ENCODE data around the gene MPRIP.
A peak's percentile ranks its signal among the peaks of the same experiment; 100 is the strongest.

Gene MPRIP

GRCh38 chr17:17206124-17206912 is 164.1 kb downstream of the MPRIP start, which contains the start of gene PLD6:
TSS of gene PLD6 (minus strand) at chr17:17206333. CDS start at chr17:17206286, 47 bp downstream.
- peak; percentile 84 to 86 for DNase-seq (ENCODE audit: low read depth in 2 of 2)

- no peak for DNase-seq (ENCODE audit: low read depth in 2 of 2)
Observed at GRCh38 chr17:17206913-17207335, 164.7 kb downstream of the MPRIP start.

GRCh38 chr17:17207998-17208397 is 165.7 kb downstream of the MPRIP start:
- DNase-seq (ENCODE audit: low read depth in 2 of 2), result no peak

GRCh38 chr17:17213775-17214174 is 171.5 kb downstream of the MPRIP start:
- no peak for DNase-seq (ENCODE audit: low read depth in 2 of 2)

- no peak for DNase-seq (ENCODE audit: low read depth in 2 of 2)
Observed at GRCh38 chr17:17214646-17215436, 172.6 kb downstream of the MPRIP start.

GRCh38 chr17:17215575-17215974 is 173.3 kb downstream of the MPRIP start:
- DNase-seq (ENCODE audit: low read depth in 2 of 2), result no peak

GRCh38 chr17:17216236-17216635 is 174.0 kb downstream of the MPRIP start:
- no peak for DNase-seq (ENCODE audit: low read depth in 2 of 2)

GRCh38 chr17:17216776-17217175 is 174.5 kb downstream of the MPRIP start:
- no peak for DNase-seq (ENCODE audit: low read depth in 2 of 2)

GRCh38 chr17:17217995-17218394 is 175.7 kb downstream of the MPRIP start:
- no peak for DNase-seq (ENCODE audit: low read depth in 2 of 2)

GRCh38 chr17:17220529-17220928 is 178.3 kb downstream of the MPRIP start:
- DNase-seq (ENCODE audit: low read depth in 2 of 2), result no peak

GRCh38 chr17:17221329-17221728 is 179.1 kb downstream of the MPRIP start:
- DNase-seq (ENCODE audit: low read depth in 2 of 2), result no peak

GRCh38 chr17:17223736-17224135 is 181.5 kb downstream of the MPRIP start:
- DNase-seq (ENCODE audit: low read depth in 2 of 2), result no peak

GRCh38 chr17:17224137-17224536 is 181.9 kb downstream of the MPRIP start:
- no peak for DNase-seq (ENCODE audit: low read depth in 2 of 2)

- DNase-seq (ENCODE audit: low read depth in 2 of 2), result no peak
Observed at GRCh38 chr17:17225901-17226300, 183.6 kb downstream of the MPRIP start.

GRCh38 chr17:17226451-17227265 is 184.4 kb downstream of the MPRIP start:
- no peak for DNase-seq (ENCODE audit: low read depth in 2 of 2)

- DNase-seq (ENCODE audit: low read depth in 2 of 2), result no peak
Observed at GRCh38 chr17:17227608-17228520, 185.6 kb downstream of the MPRIP start.

- DNase-seq (ENCODE audit: low read depth in 2 of 2), result no peak
Observed at GRCh38 chr17:17228521-17229279, 186.4 kb downstream of the MPRIP start.

GRCh38 chr17:17229416-17230384 is 187.4 kb downstream of the MPRIP start:
- no peak for DNase-seq (ENCODE audit: low read depth in 2 of 2)
